ENCODE results near the gene SNTG2.

SNTG2 gene

DNA sequence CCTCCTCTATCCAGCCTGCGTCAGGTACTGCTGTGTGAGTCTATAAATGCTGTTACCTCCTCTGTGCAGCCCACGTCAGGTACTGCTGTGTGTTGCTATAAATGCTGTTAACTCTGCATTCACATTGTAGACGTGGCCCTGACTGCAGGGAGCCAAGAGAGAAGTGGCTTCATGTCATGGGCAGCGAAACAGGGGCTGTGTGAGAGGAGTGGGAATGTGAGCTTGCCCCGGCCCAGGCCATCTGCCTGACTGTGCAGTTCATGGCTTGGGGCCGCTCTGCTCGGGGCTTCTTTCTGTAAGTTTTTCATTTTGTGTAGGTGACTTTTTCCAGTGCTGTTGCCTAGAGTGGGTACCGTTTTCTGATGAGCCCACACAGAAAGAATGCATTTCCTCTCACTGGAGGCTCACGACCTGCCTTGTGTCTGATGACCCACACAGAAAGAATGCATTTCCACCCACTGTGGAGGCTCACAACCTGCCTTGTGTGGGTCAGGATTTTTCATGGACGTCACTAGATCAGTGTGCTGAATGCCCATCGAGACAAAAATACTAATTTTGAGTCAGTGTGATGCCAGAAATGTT is 104.5 kb downstream of the SNTG2 start:
- H3K4me3 ChIP-seq (ENCODE audit: low read depth, low read length), result no peak overlapping the region
- TF ChIP-seq, protein P1, sequence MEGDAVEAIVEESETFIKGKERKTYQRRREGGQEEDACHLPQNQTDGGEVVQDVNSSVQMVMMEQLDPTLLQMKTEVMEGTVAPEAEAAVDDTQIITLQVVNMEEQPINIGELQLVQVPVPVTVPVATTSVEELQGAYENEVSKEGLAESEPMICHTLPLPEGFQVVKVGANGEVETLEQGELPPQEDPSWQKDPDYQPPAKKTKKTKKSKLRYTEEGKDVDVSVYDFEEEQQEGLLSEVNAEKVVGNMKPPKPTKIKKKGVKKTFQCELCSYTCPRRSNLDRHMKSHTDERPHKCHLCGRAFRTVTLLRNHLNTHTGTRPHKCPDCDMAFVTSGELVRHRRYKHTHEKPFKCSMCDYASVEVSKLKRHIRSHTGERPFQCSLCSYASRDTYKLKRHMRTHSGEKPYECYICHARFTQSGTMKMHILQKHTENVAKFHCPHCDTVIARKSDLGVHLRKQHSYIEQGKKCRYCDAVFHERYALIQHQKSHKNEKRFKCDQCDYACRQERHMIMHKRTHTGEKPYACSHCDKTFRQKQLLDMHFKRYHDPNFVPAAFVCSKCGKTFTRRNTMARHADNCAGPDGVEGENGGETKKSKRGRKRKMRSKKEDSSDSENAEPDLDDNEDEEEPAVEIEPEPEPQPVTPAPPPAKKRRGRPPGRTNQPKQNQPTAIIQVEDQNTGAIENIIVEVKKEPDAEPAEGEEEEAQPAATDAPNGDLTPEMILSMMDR (IDR thresholded peaks at IDR 0.05; ENCODE audit: borderline replicate concordance, insufficient read depth, low read depth, low read length), result no peak

- H3K4me3 ChIP-seq (ENCODE audit: low read depth, low read length), result no peak overlapping the region
- TF ChIP-seq, protein P1 (IDR thresholded peaks at IDR 0.05; ENCODE audit: borderline replicate concordance, insufficient read depth, low read depth, low read length), result no peak
These were observed 109.7 kb downstream of the SNTG2 start for GRCh38 chr2:1060372-1060771.

DNA sequence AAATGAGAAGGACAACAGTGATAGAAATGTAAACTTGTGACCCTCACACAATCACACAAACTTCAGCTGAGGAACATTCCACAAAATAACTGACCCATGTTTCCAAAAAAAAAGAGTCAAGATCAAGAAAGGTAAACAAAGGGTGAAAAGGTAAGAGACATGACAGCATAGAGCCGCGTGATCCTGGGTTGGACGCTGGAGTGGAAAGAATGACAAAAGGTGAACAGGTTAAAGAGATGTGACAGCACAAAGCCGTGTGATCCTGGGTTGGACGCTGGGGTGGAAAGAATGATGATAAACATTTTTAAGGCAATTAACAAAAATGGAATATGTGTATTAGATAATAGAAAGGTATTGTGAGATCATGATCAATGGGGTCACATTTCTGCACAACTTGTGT is 110.3 kb downstream of the SNTG2 start:
- H3K4me3 ChIP-seq (ENCODE audit: low read depth, low read length), result no peak overlapping the region
- TF ChIP-seq, protein P1 (IDR thresholded peaks at IDR 0.05; ENCODE audit: borderline replicate concordance, insufficient read depth, low read depth, low read length), result no peak

- no peak overlapping the region for H3K4me3 ChIP-seq (ENCODE audit: low read depth, low read length)
- TF ChIP-seq, protein P1 (IDR thresholded peaks at IDR 0.05; ENCODE audit: borderline replicate concordance, insufficient read depth, low read depth, low read length), result no peak
These were observed 117.6 kb downstream of the SNTG2 start for GRCh38 chr2:1068241-1068640.

- no peak overlapping the region for H3K4me3 ChIP-seq (ENCODE audit: low read depth, low read length)
- TF ChIP-seq, protein P1 (IDR thresholded peaks at IDR 0.05; ENCODE audit: borderline replicate concordance, insufficient read depth, low read depth, low read length), result no peak
These were observed 118.2 kb downstream of the SNTG2 start for GRCh38 chr2:1068822-1069221.

DNA sequence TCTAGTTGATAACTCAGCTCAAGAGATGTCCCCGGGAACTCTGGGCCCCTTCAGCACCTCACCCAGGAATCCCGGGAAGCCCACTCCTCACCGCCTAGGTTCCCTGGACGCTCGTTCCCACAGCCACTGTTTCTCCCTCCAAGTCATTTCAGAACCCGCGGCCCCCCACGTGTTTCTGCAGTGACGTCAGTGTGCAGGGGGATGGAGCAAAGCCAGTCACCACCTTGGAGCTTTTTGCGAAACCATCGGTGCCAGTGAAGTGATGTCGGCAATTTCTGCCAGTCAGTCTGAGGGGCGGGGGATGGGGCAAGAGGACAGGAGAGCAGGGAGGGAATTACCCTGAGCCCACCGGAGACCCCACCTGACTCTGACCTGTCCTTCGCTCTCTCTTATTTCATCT is 119.2 kb downstream of the SNTG2 start:
- TF ChIP-seq, protein P1 (IDR thresholded peaks at IDR 0.05; ENCODE audit: borderline replicate concordance, insufficient read depth, low read depth, low read length), result no peak
- H3K4me3 ChIP-seq (ENCODE audit: low read depth, low read length), result no peak overlapping the region

DNA sequence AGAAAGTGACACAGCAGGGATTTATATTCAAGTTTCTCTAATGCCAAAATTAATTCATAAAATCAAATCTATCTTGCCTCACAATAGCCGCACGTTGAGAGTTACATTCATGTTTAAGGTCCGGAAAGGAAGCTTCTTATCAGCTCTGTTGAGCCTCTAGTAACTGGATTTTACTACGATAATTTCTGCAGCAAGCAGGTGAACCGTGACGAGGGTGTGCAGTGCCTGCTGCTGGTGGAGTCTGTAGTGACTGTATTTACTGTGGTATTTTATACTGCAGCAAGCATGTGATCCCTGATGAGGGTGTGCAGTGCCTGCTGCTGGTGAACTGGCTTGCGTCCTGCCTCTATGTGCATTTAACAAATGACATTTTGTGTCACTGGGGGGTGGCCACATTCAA is 120.0 kb downstream of the SNTG2 start:
- H3K4me3 ChIP-seq (ENCODE audit: low read depth, low read length), result no peak overlapping the region
- TF ChIP-seq, protein P1 (IDR thresholded peaks at IDR 0.05; ENCODE audit: borderline replicate concordance, insufficient read depth, low read depth, low read length), result no peak
